DND-41 (cell line): Measurements from ENCODE around the gene OGN.

Experiments used
- ATAC-seq: fragments of 200-7000 bp; cut with Tn5 transposase; 3 replicates; pipeline ENCODE4 v1.9.1; 2021; ENCODE audit warnings: low read depth; ENCODE audit not compliant: insufficient read depth
- DNase-seq: peaks from one replicate; pipeline ENCODE4 v3.0.0-alpha.2; 2020
- H2AFZ ChIP-seq: 2 replicates; pipeline ENCODE4 v1.6.0; 2012; ENCODE audit warnings: low read depth, low read length
- H3K27ac ChIP-seq: 2 replicates; pipeline ENCODE4 v1.5.1; 2012; ENCODE audit warnings: low read length, inconsistent platforms
- H3K27me3 ChIP-seq: fragments of 200-600 bp; sonication (generic); 2 replicates; pipeline ENCODE4 v1.6.0; 2012; ENCODE audit warnings: low read length, mild to moderate bottlenecking, inconsistent platforms; ENCODE audit not compliant: insufficient read depth, poor library complexity
- H3K36me3 ChIP-seq: 2 replicates; pipeline ENCODE4 v1.5.1; 2012; ENCODE audit warnings: low read length, inconsistent platforms; ENCODE audit not compliant: insufficient read depth
- H3K4me1 ChIP-seq: 2 replicates; pipeline ENCODE4 v1.5.1; 2012; ENCODE audit warnings: mild to moderate bottlenecking, low read length; ENCODE audit not compliant: insufficient read depth
- H3K4me2 ChIP-seq: 2 replicates; pipeline ENCODE4 v1.6.0; 2012; ENCODE audit warnings: mild to moderate bottlenecking, moderate library complexity, low read length, inconsistent platforms; ENCODE audit not compliant: insufficient read depth
- H3K4me3 ChIP-seq, 2 experiments: fragments of 200-600 bp in 1 of 2; shearing (Covaris generic) in 1 of 2; 2 replicates each; pipeline ENCODE4 v1.5.1; 2012 to 2016; ENCODE audit warnings: inconsistent platforms in 2 of 2, low read length in 2 of 2, mild to moderate bottlenecking in 2 of 2, low read depth in 1 of 2, moderate library complexity in 1 of 2
- H3K79me2 ChIP-seq: 2 replicates; pipeline ENCODE4 v1.6.0; 2012; ENCODE audit warnings: low read length, inconsistent platforms; ENCODE audit not compliant: insufficient read depth
- H3K9ac ChIP-seq: 2 replicates; pipeline ENCODE4 v1.6.0; 2012; ENCODE audit warnings: low read depth, mild to moderate bottlenecking, inconsistent platforms, low read length, moderate library complexity
- H3K9me3 ChIP-seq: 2 replicates; pipeline ENCODE4 v1.5.1; 2012; ENCODE audit warnings: low read length, moderate library complexity, mild to moderate bottlenecking, inconsistent platforms; ENCODE audit not compliant: insufficient read depth, severe bottlenecking
- H4K20me1 ChIP-seq: 2 replicates; pipeline ENCODE4 v1.6.0; 2012; ENCODE audit warnings: low read length; ENCODE audit not compliant: insufficient read depth
- EZH2 ChIP-seq: IDR thresholded peaks from 3 replicates; pipeline ENCODE4 v1.6.1; 2012; ENCODE audit warnings: borderline replicate concordance, low read depth, mild to moderate bottlenecking, moderate library complexity, low read length, inconsistent platforms; ENCODE audit not compliant: severe bottlenecking
- TF ChIP-seq, protein P1 (sequence below): IDR thresholded peaks from 2 replicates; pipeline ENCODE4 v1.5.1; 2012; ENCODE audit warnings: borderline replicate concordance, low read length, moderate library complexity, mild to moderate bottlenecking; ENCODE audit not compliant: poor library complexity, severe bottlenecking; ENCODE audit errors: extremely low read depth

Gene OGN

GRCh38 chr9:92384375-92384774, 20.0 kb downstream of the OGN start:
- Histone ChIP-seq H3K4me1 (peaks cover 1% of the 10 kb centered on the region; the same call in 1 of the 2 replicates), H3K4me2 (no peak overlapping the region), H3K9me3 (no peaks in the 10 kb centered on the region), H3K4me3 (no peak overlapping the region), H4K20me1 (no peaks in the 10 kb centered on the region), H3K27me3 (no peaks in the 10 kb centered on the region), H3K36me3 (peaks cover 21% of the 10 kb centered on the region), H3K27ac (no peak overlapping the region), H2AFZ (no peak overlapping the region), H3K79me2 (no peaks in the 10 kb centered on the region), H3K9ac (no peak overlapping the region)
- ATAC-seq (no peak), DNase-seq (no peak)
- TF ChIP-seq, protein P1, sequence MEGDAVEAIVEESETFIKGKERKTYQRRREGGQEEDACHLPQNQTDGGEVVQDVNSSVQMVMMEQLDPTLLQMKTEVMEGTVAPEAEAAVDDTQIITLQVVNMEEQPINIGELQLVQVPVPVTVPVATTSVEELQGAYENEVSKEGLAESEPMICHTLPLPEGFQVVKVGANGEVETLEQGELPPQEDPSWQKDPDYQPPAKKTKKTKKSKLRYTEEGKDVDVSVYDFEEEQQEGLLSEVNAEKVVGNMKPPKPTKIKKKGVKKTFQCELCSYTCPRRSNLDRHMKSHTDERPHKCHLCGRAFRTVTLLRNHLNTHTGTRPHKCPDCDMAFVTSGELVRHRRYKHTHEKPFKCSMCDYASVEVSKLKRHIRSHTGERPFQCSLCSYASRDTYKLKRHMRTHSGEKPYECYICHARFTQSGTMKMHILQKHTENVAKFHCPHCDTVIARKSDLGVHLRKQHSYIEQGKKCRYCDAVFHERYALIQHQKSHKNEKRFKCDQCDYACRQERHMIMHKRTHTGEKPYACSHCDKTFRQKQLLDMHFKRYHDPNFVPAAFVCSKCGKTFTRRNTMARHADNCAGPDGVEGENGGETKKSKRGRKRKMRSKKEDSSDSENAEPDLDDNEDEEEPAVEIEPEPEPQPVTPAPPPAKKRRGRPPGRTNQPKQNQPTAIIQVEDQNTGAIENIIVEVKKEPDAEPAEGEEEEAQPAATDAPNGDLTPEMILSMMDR = no peak
- TF ChIP-seq EZH2 = no peak

- no peak for TF ChIP-seq EZH2
- TF ChIP-seq, protein P1 = no peak
- no peaks in the 10 kb centered on the region for H4K20me1 ChIP-seq
- DNase-seq (no peak), ATAC-seq (no peak)
- no peaks in the 10 kb centered on the region for H3K27me3 ChIP-seq
- H3K9ac ChIP-seq = no peak overlapping the region
- no peaks in the 10 kb centered on the region for H3K79me2 ChIP-seq
- H3K4me2 ChIP-seq = no peak overlapping the region
- H2AFZ ChIP-seq = no peak overlapping the region
- H3K36me3 ChIP-seq = peaks cover 21% of the 10 kb centered on the region
- H3K9me3 ChIP-seq = no peaks in the 10 kb centered on the region
- H3K27ac ChIP-seq = no peak overlapping the region
- no peak overlapping the region for H3K4me3 ChIP-seq
- peaks cover 11% of the 10 kb centered on the region; the same call in 1 of the 2 replicates for H3K4me1 ChIP-seq
Measured at GRCh38 chr9:92381775-92382174, 22.6 kb downstream of the OGN start.

- H3K4me2 ChIP-seq = no peak overlapping the region
- DNase-seq (no peak), ATAC-seq (no peak)
- peaks cover 16% of the 10 kb centered on the region for H3K36me3 ChIP-seq
- no peaks in the 10 kb centered on the region for H4K20me1 ChIP-seq
- no peaks in the 10 kb centered on the region for H3K79me2 ChIP-seq
- H3K9me3 ChIP-seq = no peaks in the 10 kb centered on the region
- no peak overlapping the region for H3K4me3 ChIP-seq
- H3K27me3 ChIP-seq = no peaks in the 10 kb centered on the region
- H3K27ac ChIP-seq = no peak overlapping the region
- H3K9ac ChIP-seq = no peak overlapping the region
- H2AFZ ChIP-seq = no peak overlapping the region
- TF ChIP-seq, protein P1 = no peak
- TF ChIP-seq EZH2 = no peak
- peaks cover 11% of the 10 kb centered on the region; the same call in 1 of the 2 replicates for H3K4me1 ChIP-seq
Measured at GRCh38 chr9:92380603-92381002, 23.8 kb downstream of the OGN start.
